HG03342 (cell line): ENCODE results near the gene ZNG1C.
A peak's percentile ranks its signal among the peaks of the same experiment; 100 is the strongest.
"Not testable (repeated sequence)": the region's sequence is repeated elsewhere in the genome, so short reads cannot be mapped to it uniquely, and the experiment has no call there.

Experiments used
- ATAC-seq: cut with Tn5 transposase; IDR thresholded peaks from one replicate; pipeline ENCODE4 v1.9.1; 2021; ENCODE audit warnings: mild to moderate bottlenecking, moderate library complexity; ENCODE audit not compliant: unreplicated experiment

Gene ZNG1C

DNA sequence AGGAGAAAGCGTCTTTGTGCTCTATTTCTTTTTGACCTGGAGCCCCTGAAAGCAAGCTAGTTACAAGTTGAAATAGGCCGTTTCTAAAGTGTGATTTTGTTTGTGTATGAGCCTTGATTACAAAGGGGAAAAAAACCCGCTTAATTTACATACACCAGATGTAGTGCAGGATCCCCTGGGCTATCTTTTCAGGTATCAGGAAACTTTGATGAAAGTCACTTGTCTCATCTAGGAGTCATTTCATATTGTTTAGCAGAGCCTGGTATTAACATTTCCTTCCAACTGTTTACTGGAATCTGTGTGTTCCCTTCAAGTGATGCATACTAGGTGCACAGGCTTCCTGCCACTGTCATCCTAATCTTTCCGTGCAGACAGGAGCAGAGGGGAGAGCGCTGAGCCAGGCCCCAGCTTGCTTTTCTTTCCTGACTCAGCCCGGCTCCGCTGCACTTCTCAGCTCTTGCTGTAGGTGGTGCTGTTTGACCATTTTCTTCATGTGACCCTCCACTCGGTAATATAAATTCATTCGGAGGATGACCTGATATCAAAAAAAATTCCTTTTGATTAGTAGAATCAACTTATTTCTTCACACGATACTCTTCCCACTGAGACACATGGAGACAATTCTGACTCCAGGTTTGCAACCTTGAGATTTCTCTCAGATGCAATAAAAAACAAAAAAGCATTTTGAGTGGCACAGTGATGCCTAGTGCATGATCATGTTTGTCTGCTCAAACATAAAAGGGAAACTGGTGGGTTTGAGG lies 100.7 kb downstream of the ZNG1C start:
- ATAC-seq, result peak; percentile 81

DNA sequence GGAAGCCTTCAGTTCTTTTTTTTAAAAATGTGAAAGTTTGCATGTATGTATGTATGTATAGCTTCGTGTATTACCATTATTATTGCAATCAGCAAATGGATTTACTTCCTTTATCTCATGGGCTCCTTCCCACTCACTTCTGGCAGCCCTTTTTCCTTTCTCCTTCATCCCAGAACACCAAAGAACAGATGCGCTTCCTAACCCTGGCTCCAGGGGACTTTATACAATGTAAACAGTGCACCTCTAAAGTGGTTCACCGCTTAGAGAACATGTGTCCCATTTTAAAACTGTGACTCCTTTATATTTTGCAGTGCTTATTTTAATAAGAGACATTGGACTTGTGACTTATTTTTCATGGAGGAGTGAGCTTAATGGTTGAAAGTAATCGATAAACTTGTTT lies 101.5 kb downstream of the ZNG1C start:
- ATAC-seq, result not testable (repeated sequence)

DNA sequence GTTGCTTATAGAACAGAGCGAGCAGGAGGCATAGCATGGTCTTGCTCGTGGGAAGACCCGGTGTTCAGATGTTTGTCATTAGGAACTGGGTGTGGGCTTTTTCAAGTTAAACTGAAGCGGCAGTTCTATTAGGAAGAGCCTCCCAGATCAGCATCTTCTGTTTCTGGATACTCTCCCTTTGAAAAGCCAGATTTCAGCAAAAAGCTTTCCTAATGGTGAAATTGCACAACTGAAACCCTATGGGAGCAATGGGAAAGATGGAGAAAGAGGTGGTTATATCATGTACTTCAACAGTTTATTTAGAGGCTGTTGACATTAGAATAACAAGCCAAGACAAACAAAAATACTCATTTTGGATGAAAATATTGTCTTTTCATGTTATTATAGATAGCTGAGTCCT lies 102.2 kb downstream of the ZNG1C start:
- ATAC-seq, result not testable (repeated sequence)
